HepG2 (cell line): ENCODE measurements around the gene TMEM151A. TPM values are rescaled to one million over a fixed set of nuclear protein-coding genes. Genes with fewer than 3 reads are reported as not detected.

Source experiments
- ATF4 ChIP-seq, 2 experiments: fragments of 450-650 bp in 1 of 2; sonication (generic) in 1 of 2; formaldehyde crosslinking; IDR thresholded peaks; 2 replicates each; pipeline versions ENCODE4 v1.5.0 to v1.8.0; 2020 to 2022; ENCODE audit warnings: mild to moderate bottlenecking in 1 of 2, missing genetic modification reagents in 1 of 2
- CREM ChIP-seq, 2 experiments: sonication (generic) in 1 of 2; formaldehyde crosslinking in 1 of 2; IDR thresholded peaks; 2 replicates each; pipeline versions ENCODE4 v1.4.0 to v1.6.1; 2016 to 2020; ENCODE audit warnings: antibody characterized with exemption in 1 of 2, mild to moderate bottlenecking in 1 of 2, missing genetic modification reagents in 1 of 2
- FOXA1 ChIP-seq, 2 experiments: fragments of 450-650 bp in 1 of 2; sonication (generic) in 1 of 2; formaldehyde crosslinking in 1 of 2; IDR thresholded peaks; 2 replicates each; pipeline versions ENCODE4 v1.4.0 to v1.6.1; 2016 to 2020; ENCODE audit warnings: missing genetic modification reagents in 1 of 2
- GABPB1 ChIP-seq: IDR thresholded peaks from 2 replicates; pipeline ENCODE4 v1.6.1; 2016; ENCODE audit warnings: mild to moderate bottlenecking, missing genetic modification reagents, moderate library complexity, missing compliant biosample characterization
- KDM1A ChIP-seq: IDR thresholded peaks from 2 replicates; pipeline ENCODE4 v1.6.1; 2016; ENCODE audit warnings: missing compliant biosample characterization
- MEIS2 ChIP-seq: sonication (generic); formaldehyde crosslinking; IDR thresholded peaks from 2 replicates; pipeline ENCODE4 v1.9.0; 2021; ENCODE audit warnings: mild to moderate bottlenecking, missing genetic modification reagents
- MIER3 ChIP-seq: IDR thresholded peaks from 2 replicates; pipeline ENCODE4 v1.6.1; 2016; ENCODE audit warnings: missing compliant biosample characterization, borderline replicate concordance
- MIXL1 ChIP-seq: IDR thresholded peaks from 2 replicates; pipeline ENCODE4 v1.6.1; 2016
- RNF2 ChIP-seq: fragments of 450-650 bp; conservative IDR thresholded peaks from 2 replicates; pipeline ENCODE4 v1.6.1; 2016; ENCODE audit warnings: low read depth
- ZNF256 ChIP-seq: sonication (generic); formaldehyde crosslinking; conservative IDR thresholded peaks from 2 replicates; pipeline ENCODE4 v1.4.0; 2020; ENCODE audit warnings: missing genetic modification reagents
- ZNF724P ChIP-seq: sonication (generic); formaldehyde crosslinking; IDR thresholded peaks from 2 replicates; pipeline ENCODE4 v1.8.0; 2022; ENCODE audit warnings: missing genetic modification reagents, borderline replicate concordance
- polyA plus RNA-seq, 8 experiments: library from polyadenylated mRNA; depleted of rRNA in 3 of 8; stranded (reverse) in 7 of 8; unstranded in 1 of 8; fragments of >200 nt; fragmentation: Illumina TruSeq in 4 of 8; extraction: Trizol in 4 of 8; gene quantifications; 2 replicates each; pipeline versions ENCODE4 v1.2.1 to v1.2.3, GENCODE V29; 2011 to 2016; ENCODE audit warnings: low read depth in 4 of 8, missing spikeins in 1 of 8, mixed read lengths in 1 of 8; ENCODE audit not compliant: insufficient read depth in 1 of 8
- total RNA-seq, 5 experiments: library from RNA; depleted of rRNA; stranded (reverse); fragments of >200 nt; fragmentation: Illumina TruSeq; extraction: Trizol; gene quantifications; 2 replicates each; pipeline ENCODE4 v1.2.3, GENCODE V29; 2016; ENCODE audit warnings: low read depth in 1 of 5
- TF ChIP-seq, protein P1 (sequence below), 2 experiments: fragments of 450-650 bp in 1 of 2; sonication (generic) in 1 of 2; formaldehyde crosslinking in 1 of 2; IDR thresholded peaks; 2 replicates each; pipeline versions ENCODE4 v1.6.1 to v1.8.0; 2016 to 2022; ENCODE audit warnings: antibody characterized with exemption in 1 of 2, mild to moderate bottlenecking in 1 of 2, missing genetic modification reagents in 1 of 2
- TF ChIP-seq, protein P2 (sequence below): sonication (generic); formaldehyde crosslinking; IDR thresholded peaks from 2 replicates; pipeline ENCODE4 v1.4.0; 2020; ENCODE audit warnings: missing genetic modification reagents, borderline replicate concordance

Gene TMEM151A
- total and polyA plus RNA-seq, 2 of the 13 experiments (the other 11 are each of a cell fraction or from before 2014, with no cell fraction given), result 0.18 to 0.33 TPM

- TF ChIP-seq ZNF256 (CRISPR knock-in tag) (peak; percentile 80; the same call in 1 of the 2 replicates), MIER3 (CRISPR knock-in tag) (no peak), KDM1A (CRISPR knock-in tag) (no peak), ATF4 (CRISPR knock-in tag; IDR thresholded peaks at IDR 0.05) (no peak), GABPB1 (CRISPR knock-in tag) (no peak; the same call in 1 of the 2 replicates), RNF2 (no peak), ZNF724P (CRISPR knock-in tag) (no peak), MEIS2 (CRISPR knock-in tag) (0 out of 2 replicates have a peak, but pooled peaks have one; percentile 43), FOXA1 (IDR thresholded peaks at IDR 0.05) (no peak), FOXA1 (CRISPR knock-in tag; IDR thresholded peaks at IDR 0.05) (no peak), MIXL1 (CRISPR knock-in tag) (no peak), CREM (IDR thresholded peaks at IDR 0.05) (no peak), CREM (CRISPR knock-in tag; IDR thresholded peaks at IDR 0.05) (no peak)
- TF ChIP-seq, protein P1, sequence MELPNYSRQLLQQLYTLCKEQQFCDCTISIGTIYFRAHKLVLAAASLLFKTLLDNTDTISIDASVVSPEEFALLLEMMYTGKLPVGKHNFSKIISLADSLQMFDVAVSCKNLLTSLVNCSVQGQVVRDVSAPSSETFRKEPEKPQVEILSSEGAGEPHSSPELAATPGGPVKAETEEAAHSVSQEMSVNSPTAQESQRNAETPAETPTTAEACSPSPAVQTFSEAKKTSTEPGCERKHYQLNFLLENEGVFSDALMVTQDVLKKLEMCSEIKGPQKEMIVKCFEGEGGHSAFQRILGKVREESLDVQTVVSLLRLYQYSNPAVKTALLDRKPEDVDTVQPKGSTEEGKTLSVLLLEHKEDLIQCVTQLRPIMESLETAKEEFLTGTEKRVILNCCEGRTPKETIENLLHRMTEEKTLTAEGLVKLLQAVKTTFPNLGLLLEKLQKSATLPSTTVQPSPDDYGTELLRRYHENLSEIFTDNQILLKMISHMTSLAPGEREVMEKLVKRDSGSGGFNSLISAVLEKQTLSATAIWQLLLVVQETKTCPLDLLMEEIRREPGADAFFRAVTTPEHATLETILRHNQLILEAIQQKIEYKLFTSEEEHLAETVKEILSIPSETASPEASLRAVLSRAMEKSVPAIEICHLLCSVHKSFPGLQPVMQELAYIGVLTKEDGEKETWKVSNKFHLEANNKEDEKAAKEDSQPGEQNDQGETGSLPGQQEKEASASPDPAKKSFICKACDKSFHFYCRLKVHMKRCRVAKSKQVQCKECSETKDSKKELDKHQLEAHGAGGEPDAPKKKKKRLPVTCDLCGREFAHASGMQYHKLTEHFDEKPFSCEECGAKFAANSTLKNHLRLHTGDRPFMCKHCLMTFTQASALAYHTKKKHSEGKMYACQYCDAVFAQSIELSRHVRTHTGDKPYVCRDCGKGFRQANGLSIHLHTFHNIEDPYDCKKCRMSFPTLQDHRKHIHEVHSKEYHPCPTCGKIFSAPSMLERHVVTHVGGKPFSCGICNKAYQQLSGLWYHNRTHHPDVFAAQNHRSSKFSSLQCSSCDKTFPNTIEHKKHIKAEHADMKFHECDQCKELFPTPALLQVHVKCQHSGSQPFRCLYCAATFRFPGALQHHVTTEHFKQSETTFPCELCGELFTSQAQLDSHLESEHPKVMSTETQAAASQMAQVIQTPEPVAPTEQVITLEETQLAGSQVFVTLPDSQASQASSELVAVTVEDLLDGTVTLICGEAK (IDR thresholded peaks at IDR 0.05), result no peak
- TF ChIP-seq, protein P1 (CRISPR knock-in tag; IDR thresholded peaks at IDR 0.05), result no peak
- TF ChIP-seq, protein P2, sequence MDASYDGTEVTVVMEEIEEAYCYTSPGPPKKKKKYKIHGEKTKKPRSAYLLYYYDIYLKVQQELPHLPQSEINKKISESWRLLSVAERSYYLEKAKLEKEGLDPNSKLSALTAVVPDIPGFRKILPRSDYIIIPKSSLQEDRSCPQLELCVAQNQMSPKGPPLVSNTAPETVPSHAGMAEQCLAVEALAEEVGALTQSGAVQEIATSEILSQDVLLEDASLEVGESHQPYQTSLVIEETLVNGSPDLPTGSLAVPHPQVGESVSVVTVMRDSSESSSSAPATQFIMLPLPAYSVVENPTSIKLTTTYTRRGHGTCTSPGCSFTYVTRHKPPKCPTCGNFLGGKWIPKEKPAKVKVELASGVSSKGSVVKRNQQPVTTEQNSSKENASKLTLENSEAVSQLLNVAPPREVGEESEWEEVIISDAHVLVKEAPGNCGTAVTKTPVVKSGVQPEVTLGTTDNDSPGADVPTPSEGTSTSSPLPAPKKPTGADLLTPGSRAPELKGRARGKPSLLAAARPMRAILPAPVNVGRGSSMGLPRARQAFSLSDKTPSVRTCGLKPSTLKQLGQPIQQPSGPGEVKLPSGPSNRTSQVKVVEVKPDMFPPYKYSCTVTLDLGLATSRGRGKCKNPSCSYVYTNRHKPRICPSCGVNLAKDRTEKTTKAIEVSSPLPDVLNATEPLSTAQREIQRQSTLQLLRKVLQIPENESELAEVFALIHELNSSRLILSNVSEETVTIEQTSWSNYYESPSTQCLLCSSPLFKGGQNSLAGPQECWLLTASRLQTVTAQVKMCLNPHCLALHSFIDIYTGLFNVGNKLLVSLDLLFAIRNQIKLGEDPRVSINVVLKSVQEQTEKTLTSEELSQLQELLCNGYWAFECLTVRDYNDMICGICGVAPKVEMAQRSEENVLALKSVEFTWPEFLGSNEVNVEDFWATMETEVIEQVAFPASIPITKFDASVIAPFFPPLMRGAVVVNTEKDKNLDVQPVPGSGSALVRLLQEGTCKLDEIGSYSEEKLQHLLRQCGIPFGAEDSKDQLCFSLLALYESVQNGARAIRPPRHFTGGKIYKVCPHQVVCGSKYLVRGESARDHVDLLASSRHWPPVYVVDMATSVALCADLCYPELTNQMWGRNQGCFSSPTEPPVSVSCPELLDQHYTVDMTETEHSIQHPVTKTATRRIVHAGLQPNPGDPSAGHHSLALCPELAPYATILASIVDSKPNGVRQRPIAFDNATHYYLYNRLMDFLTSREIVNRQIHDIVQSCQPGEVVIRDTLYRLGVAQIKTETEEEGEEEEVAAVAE (CRISPR knock-in tag), result no peak
These were observed 24.1 kb upstream of the TMEM151A start (continued) for GRCh38 chr11:66267379-66268243.
